IMR-90 (cell line): ENCODE measurements around the gene TEX261. TPM values are rescaled to one million over a fixed set of nuclear protein-coding genes. Genes with fewer than 3 reads are reported as not detected.

Experiments used
- ATAC-seq: fragments of 200-7000 bp; cut with Tn5 transposase; 2 replicates; pipeline ENCODE4 v1.9.1; 2020; ENCODE audit warnings: low read depth, mild to moderate bottlenecking, moderate library complexity
- BruUV-seq: library from RNA; stranded (reverse); fragments of 400-500 nt; replicated peaks from 2 replicates; lab custom pipeline; 2021; lab: Mats Ljungman, UMichigan
- CTCF ChIA-PET: fragments of 300-600 bp; formaldehyde crosslinking; extraction: SDS; loops from one replicate; lab custom pipeline; 2021; ENCODE audit warnings: antibody characterized with exemption; lab: Yijun Ruan, JAX
- POLR2A ChIA-PET: fragments of 300-600 bp; sonication (Branson Sonifier 250); formaldehyde crosslinking; loops from one replicate; lab custom pipeline; 2022; ENCODE audit warnings: antibody characterized with exemption; ENCODE audit not compliant: unreplicated experiment; lab: Charles Lee
- DNase-seq: peaks from one replicate; pipeline ENCODE4 v3.0.0; 2013
- H2AFZ ChIP-seq: replicated peaks from 2 replicates; pipeline ENCODE3; 2013; ENCODE audit warnings: low read length, mild to moderate bottlenecking; ENCODE audit not compliant: poor library complexity
- H2AK5ac ChIP-seq: 2 replicates; pipeline ENCODE4 v1.6.1; 2013; ENCODE audit warnings: low read depth, low read length, inconsistent platforms
- H2AK9ac ChIP-seq: replicated peaks from 2 replicates; pipeline ENCODE3; 2013; ENCODE audit warnings: mild to moderate bottlenecking, low read depth, low read length, moderate library complexity; ENCODE audit not compliant: poor library complexity
- H2BK120ac ChIP-seq: 2 replicates; pipeline ENCODE4 v1.6.1; 2013; ENCODE audit warnings: low read depth, low read length, inconsistent platforms
- H2BK15ac ChIP-seq: 3 replicates; pipeline ENCODE4 v1.6.1; 2013; ENCODE audit warnings: low read depth, low read length, inconsistent platforms
- H2BK20ac ChIP-seq: 2 replicates; pipeline ENCODE4 v1.6.1; 2013; ENCODE audit warnings: low read depth, mild to moderate bottlenecking, inconsistent platforms, low read length, moderate library complexity
- H2BK5ac ChIP-seq: 2 replicates; pipeline ENCODE4 v1.6.1; 2013; ENCODE audit warnings: mild to moderate bottlenecking, low read depth, low read length, inconsistent platforms; ENCODE audit not compliant: poor library complexity, severe bottlenecking
- H3K14ac ChIP-seq: replicated peaks from 2 replicates; pipeline ENCODE4 v1.6.1; 2013; ENCODE audit warnings: low read depth, low read length, inconsistent platforms
- H3K18ac ChIP-seq: 2 replicates; pipeline ENCODE4 v1.6.1; 2013; ENCODE audit warnings: low read depth, low read length, control low read depth
- H3K23ac ChIP-seq: 2 replicates; pipeline ENCODE4 v1.6.1; 2013; ENCODE audit warnings: low read depth, low read length, inconsistent platforms
- H3K27ac ChIP-seq: 2 replicates; pipeline ENCODE4 v1.5.1; 2013; ENCODE audit warnings: mild to moderate bottlenecking, control low read depth, low read length; ENCODE audit not compliant: insufficient read depth
- H3K27me3 ChIP-seq: 2 replicates; pipeline ENCODE4 v1.6.1; 2013; ENCODE audit warnings: low read length; ENCODE audit not compliant: control insufficient read depth, insufficient read depth
- H3K36me3 ChIP-seq: 2 replicates; pipeline ENCODE4 v1.6.1; 2013; ENCODE audit warnings: low read length, mixed read lengths; ENCODE audit not compliant: control insufficient read depth, insufficient read depth
- H3K4ac ChIP-seq: 2 replicates; pipeline ENCODE4 v1.6.1; 2013; ENCODE audit warnings: low read depth, low read length, inconsistent platforms
- H3K4me1 ChIP-seq: 2 replicates; pipeline ENCODE4 v1.6.1; 2013; ENCODE audit warnings: low read length, mixed read lengths; ENCODE audit not compliant: control insufficient read depth, insufficient read depth
- H3K4me2 ChIP-seq: 2 replicates; pipeline ENCODE4 v1.6.1; 2013; ENCODE audit warnings: low read depth, mild to moderate bottlenecking, control low read depth, low read length, moderate library complexity
- H3K4me3 ChIP-seq: 2 replicates; pipeline ENCODE4 v1.5.1; 2013; ENCODE audit warnings: low read depth, mild to moderate bottlenecking, control low read depth, low read length, moderate library complexity; ENCODE audit not compliant: insufficient read depth
- H3K56ac ChIP-seq: 2 replicates; pipeline ENCODE4 v1.6.1; 2013; ENCODE audit warnings: low read length, inconsistent platforms; ENCODE audit not compliant: insufficient read depth; ENCODE audit errors: extremely low read depth
- H3K79me1 ChIP-seq, 2 experiments: 2 replicates each; pipeline ENCODE4 v1.6.1; 2013; ENCODE audit warnings: low read length in 2 of 2, inconsistent platforms in 1 of 2, low read depth in 1 of 2
- H3K9ac ChIP-seq: 2 replicates; pipeline ENCODE4 v1.6.1; 2013; ENCODE audit warnings: low read depth, low read length, control low read depth
- H3K9me1 ChIP-seq: 2 replicates; pipeline ENCODE4 v1.6.1; 2013; ENCODE audit warnings: low read length, inconsistent platforms; ENCODE audit not compliant: insufficient read depth
- H3K9me3 ChIP-seq: 2 replicates; pipeline ENCODE4 v1.6.1; 2013; ENCODE audit warnings: low read length; ENCODE audit not compliant: control insufficient read depth, insufficient read depth
- H4K20me1 ChIP-seq: 2 replicates; pipeline ENCODE4 v1.6.1; 2013; ENCODE audit warnings: low read length, inconsistent platforms; ENCODE audit not compliant: insufficient read depth
- H4K5ac ChIP-seq: 2 replicates; pipeline ENCODE4 v1.6.1; 2013; ENCODE audit warnings: mild to moderate bottlenecking, low read depth, low read length, control low read depth
- H4K8ac ChIP-seq, 2 experiments: 2 replicates each; pipeline ENCODE4 v1.6.1; 2013; ENCODE audit warnings: low read depth in 2 of 2, low read length in 2 of 2, control low read depth in 1 of 2, inconsistent platforms in 1 of 2
- H4K91ac ChIP-seq: 2 replicates; pipeline ENCODE4 v1.6.1; 2013; ENCODE audit warnings: low read depth, low read length, inconsistent platforms; ENCODE audit not compliant: insufficient read depth
- CTCF ChIP-seq: conservative IDR thresholded peaks from 2 replicates; pipeline ENCODE4 v1.5.1; 2012; ENCODE audit warnings: mild to moderate bottlenecking, low read depth, low read length, improper control_type of control experiment
- MXI1 ChIP-seq: IDR thresholded peaks from 2 replicates; pipeline ENCODE4 v1.6.1; 2012; ENCODE audit warnings: low read depth, mild to moderate bottlenecking, low read length, moderate library complexity, borderline replicate concordance
- RCOR1 ChIP-seq: IDR thresholded peaks from 2 replicates; pipeline ENCODE4 v1.6.1; 2012; ENCODE audit warnings: mild to moderate bottlenecking, low read length, improper control_type of control experiment; ENCODE audit not compliant: insufficient replicate concordance
- WGBS, 2 experiments: methylation state at CpG; one replicate each; pipeline versions ENCODE4 v1.1.5 to v1.1.7; 2013; ENCODE audit warnings: missing lambda C conversion rate in 2 of 2; ENCODE audit not compliant: insufficient read length in 1 of 2; ENCODE audit errors: extremely low coverage in 2 of 2; 5-methylcytosine and 5-hydroxymethylcytosine counted together
- dilution Hi-C: fragments of 300-500 bp; cut with HindIII; formaldehyde crosslinking; loops from one replicate; pipeline ENCODE4 v1.14.3; 2018; ENCODE audit warnings: low sequenced_read_pairs; ENCODE audit not compliant: unreplicated experiment
- in situ Hi-C: fragments of 300-500 bp; cut with MboI; formaldehyde crosslinking; loops from 3 replicates; pipeline ENCODE4 v1.14.3; 2019; ENCODE audit warnings: low sequenced_read_pairs, inconsistent platforms, mixed read lengths
- intact Hi-C: fragments of 100-400 bp; cut with micrococcal nuclease; formaldehyde crosslinking; loops from 2 replicates; pipeline ENCODE4 v1.10.0; 2022
- polyA plus RNA-seq, 3 experiments: library from polyadenylated mRNA; depleted of rRNA; stranded (reverse); fragments of >200 nt; gene quantifications; 2 replicates each; pipeline ENCODE4 v1.2.3, GENCODE V29; 2012; ENCODE audit warnings: low replicate concordance in 1 of 3
- total RNA-seq: library from RNA; depleted of rRNA; stranded (reverse); fragments of >200 nt; gene quantifications from 2 replicates; pipeline ENCODE4 v1.2.3, GENCODE V29; 2012

Gene TEX261
- total and polyA plus RNA-seq, 2 of the 4 experiments (the other 2 are of a cell fraction), result 26.3 to 69.8 TPM

DNA sequence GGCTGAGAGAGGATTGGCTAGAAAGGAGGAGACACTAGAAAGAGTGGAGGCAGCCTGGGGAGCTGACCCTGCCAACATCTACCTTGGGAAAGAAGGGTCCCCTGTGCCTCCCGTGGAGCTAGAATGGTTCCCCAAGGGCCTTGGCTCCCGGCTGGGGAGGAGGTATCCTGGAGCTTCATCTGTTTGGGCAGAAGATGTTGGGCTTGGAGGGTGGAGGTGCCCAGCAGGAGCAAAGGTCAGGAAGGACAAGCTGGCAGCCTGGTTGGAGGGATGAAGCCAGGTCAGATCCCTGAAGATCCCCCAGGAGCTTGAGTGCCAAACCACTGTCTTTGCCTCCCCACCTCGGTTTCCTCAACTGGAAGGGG is 56.1 kb downstream of the TEX261 start:
- Histone ChIP-seq H3K4ac (no peak overlapping the region), H4K91ac (no peak overlapping the region), H3K23ac (no peak overlapping the region), H2AFZ (no peak overlapping the region), H3K27ac (no peak overlapping the region), H3K56ac (no peak overlapping the region), H3K9me3 (no peaks in the 10 kb centered on the region), H2BK120ac (no peak overlapping the region), H2AK5ac (no peak overlapping the region), H2AK9ac (no peak overlapping the region), H4K8ac (no peak overlapping the region), H2BK20ac (no peak overlapping the region), H3K9me1 (no peaks in the 10 kb centered on the region), H3K79me1 (no peaks in the 10 kb centered on the region), H3K27me3 (peaks cover 3% of the 10 kb centered on the region; the same call in 1 of the 2 replicates), H3K36me3 (no peaks in the 10 kb centered on the region), H2BK15ac (no peak overlapping the region), H3K9ac (no peak overlapping the region), H3K4me1 (no peaks in the 10 kb centered on the region), H4K5ac (no peak overlapping the region), H3K4me2 (no peak overlapping the region), H3K4me3 (no peak overlapping the region), H3K14ac (no peak overlapping the region), H4K20me1 (no peaks in the 10 kb centered on the region; the same call in none of the 2 replicates), H3K18ac (no peak overlapping the region), H2BK5ac (no peak overlapping the region)
- no peak for TF ChIP-seq MXI1
- no peak for TF ChIP-seq CTCF
- TF ChIP-seq RCOR1, result no peak
- no CpG with 5 or more reads among the region's 3 CpGs for WGBS, 2 experiments
- CTCF ChIA-PET, result interaction anchor here (1.0 kb wide), 1 partner anchor 10 kb away, joined by 3 read pairs; no protein-coding TSS in a partner anchor
- DNase-seq (no peak), ATAC-seq (no peak)
- intact Hi-C loops (no loop called here), in situ Hi-C loops (no loop called here), dilution Hi-C loops (no loop called here)
- BruUV-seq, result no TSS peak
- POLR2A ChIA-PET, result no interaction called here
